Lung (tissue), 12 donors: ENCODE results near the gene XRCC6. TPM values are rescaled to one million over a fixed set of nuclear protein-coding genes. Genes with fewer than 3 reads are reported as not detected.
A peak's percentile ranks its signal among the peaks of the same experiment; 100 is the strongest.

Source experiments
- ATAC-seq: fragments of 200-7000 bp; cut with Tn5 transposase; one replicate; pipeline ENCODE4 v1.9.1; 2020; ENCODE audit warnings: moderate number of reproducible peaks; ENCODE audit not compliant: insufficient read depth, low FRiP score
- DNase-seq, 3 donors: peaks; one replicate each; pipeline ENCODE4 v3.0.0-alpha.2; 2013 to 2017
- H3K27ac ChIP-seq, 2 donors: one replicate each; pipeline ENCODE4 v1.5.1; 2013; ENCODE audit warnings: mild to moderate bottlenecking in 2 of 2, moderate library complexity in 2 of 2, control low read depth in 1 of 2, inconsistent platforms in 1 of 2, low read depth in 1 of 2, low read length in 1 of 2
- H3K27me3 ChIP-seq, 3 donors: one replicate each; pipeline ENCODE4 v1.5.1; 2013; ENCODE audit warnings: low read length in 2 of 3; ENCODE audit not compliant: control insufficient read depth in 3 of 3, insufficient read depth in 3 of 3
- H3K36me3 ChIP-seq, 4 donors: one replicate each; pipeline ENCODE4 v1.5.1; 2013; ENCODE audit warnings: low read length in 4 of 4, mild to moderate bottlenecking in 1 of 4, moderate library complexity in 1 of 4; ENCODE audit not compliant: control insufficient read depth in 4 of 4, insufficient read depth in 4 of 4
- H3K4me1 ChIP-seq, 5 donors: one replicate each; pipeline ENCODE4 v1.5.1; 2013; ENCODE audit warnings: low read length in 5 of 5, mild to moderate bottlenecking in 2 of 5, moderate library complexity in 1 of 5; ENCODE audit not compliant: control insufficient read depth in 5 of 5, insufficient read depth in 5 of 5
- H3K4me3 ChIP-seq: one replicate; pipeline ENCODE4 v1.5.1; 2013; ENCODE audit warnings: mild to moderate bottlenecking, control low read depth, moderate library complexity
- H3K9ac ChIP-seq, 2 donors: one replicate each; pipeline ENCODE4 v1.5.1; 2013; ENCODE audit warnings: low read length in 2 of 2, control low read depth in 1 of 2; ENCODE audit not compliant: insufficient read depth in 1 of 2
- H3K9me3 ChIP-seq, 4 donors: one replicate each; pipeline ENCODE4 v1.5.1; 2013; ENCODE audit warnings: low read length in 3 of 4, mild to moderate bottlenecking in 1 of 4, moderate library complexity in 1 of 4; ENCODE audit not compliant: control insufficient read depth in 4 of 4, insufficient read depth in 3 of 4
- WGBS, 2 donors: extraction: QIAGEN DNeasy Blood & Tissue Kit; methylation state at CpG; one replicate each; pipeline ENCODE4 v1.1.7; 2013; 5-methylcytosine and 5-hydroxymethylcytosine counted together
- polyA plus RNA-seq, 2 donors: library from polyadenylated mRNA; stranded (reverse); fragments of 200-250 nt; gene quantifications; one replicate each; pipeline ENCODE4 v1.2.1, GENCODE V29; 2013
- total RNA-seq, 2 donors: library from RNA; depleted of rRNA in 1 of 2; stranded (reverse); fragments of >200 nt in 1 of 2; gene quantifications; one replicate each; pipeline ENCODE4 v1.2.1, GENCODE V29; 2014 to 2021
- TF ChIP-seq, protein P1 (sequence below): IDR thresholded peaks from 2 replicates; pipeline ENCODE4 v1.5.1; 2012; ENCODE audit warnings: mild to moderate bottlenecking; ENCODE audit errors: control extremely low read depth, extremely low read depth
- donor health status: control.
- donor health status: control.
- donor health status: Bipolar disorder and iron deficiency.
- donor health status: healthy.
- donor health status: DM: yes; HTN: yes; CAD: no.

Gene XRCC6
- total and polyA plus RNA-seq, 4 donors = 149 to 235 (median 194) TPM

DNA sequence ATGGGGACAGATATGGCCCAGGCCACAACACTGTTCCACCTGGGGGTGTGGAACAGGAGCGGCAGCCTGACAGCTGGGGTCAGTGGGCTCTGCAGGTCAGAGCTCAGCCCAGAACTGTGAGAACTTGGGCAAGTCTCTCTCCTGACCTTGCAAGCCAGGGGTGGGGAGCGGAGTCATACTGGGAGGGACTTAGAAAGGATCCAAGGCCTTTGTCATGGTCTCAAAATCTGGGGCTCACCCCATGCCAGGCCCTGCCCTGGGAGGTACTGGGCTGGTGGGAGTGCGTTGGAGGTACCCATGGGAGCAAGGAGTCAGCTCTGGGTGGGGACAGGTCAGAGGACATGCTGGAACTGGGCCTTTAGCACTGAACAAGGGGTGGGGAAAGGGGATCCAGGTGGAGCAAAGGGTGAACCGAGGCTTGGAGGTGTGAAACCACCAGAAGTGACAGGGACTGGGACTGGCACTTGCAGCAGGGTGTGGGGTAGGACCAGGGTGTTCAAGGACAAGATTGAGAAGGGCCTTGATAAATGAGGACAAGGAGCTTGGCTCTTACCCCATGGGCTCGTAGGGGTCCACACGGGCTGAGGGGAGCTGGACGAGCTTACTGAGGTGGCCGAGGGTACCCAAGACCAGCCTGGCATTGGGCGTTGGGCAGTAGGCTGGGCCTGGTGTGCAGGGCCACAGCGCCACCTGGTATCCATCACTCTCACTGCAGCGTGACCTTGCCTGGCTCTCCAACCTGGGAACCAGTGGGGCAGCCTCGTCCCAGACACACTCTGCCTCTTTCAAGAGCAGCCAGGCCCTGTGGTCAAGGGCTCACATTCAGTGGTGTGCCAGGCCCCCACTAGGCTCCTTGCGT lies 24.1 kb upstream of the XRCC6 start:
- Histone ChIP-seq H3K4me1 (peaks cover 0 to 7% (median 0%) of the 10 kb centered on the region in 5 donors), H3K36me3 (peaks cover 4 to 12% (median 7%) of the 10 kb centered on the region in 4 donors), H3K27ac (no peak overlapping the region), H3K9me3 (no peaks in the 10 kb centered on the region), H3K4me3 (no peak overlapping the region), H3K9ac (no peak overlapping the region), H3K27me3 (no peaks in the 10 kb centered on the region)
- peak; percentile 88 for ATAC-seq
- WGBS, 2 donors = 51 to 60% methylated on average over 13 of the region's 13 CpGs
- TF ChIP-seq, protein P1, sequence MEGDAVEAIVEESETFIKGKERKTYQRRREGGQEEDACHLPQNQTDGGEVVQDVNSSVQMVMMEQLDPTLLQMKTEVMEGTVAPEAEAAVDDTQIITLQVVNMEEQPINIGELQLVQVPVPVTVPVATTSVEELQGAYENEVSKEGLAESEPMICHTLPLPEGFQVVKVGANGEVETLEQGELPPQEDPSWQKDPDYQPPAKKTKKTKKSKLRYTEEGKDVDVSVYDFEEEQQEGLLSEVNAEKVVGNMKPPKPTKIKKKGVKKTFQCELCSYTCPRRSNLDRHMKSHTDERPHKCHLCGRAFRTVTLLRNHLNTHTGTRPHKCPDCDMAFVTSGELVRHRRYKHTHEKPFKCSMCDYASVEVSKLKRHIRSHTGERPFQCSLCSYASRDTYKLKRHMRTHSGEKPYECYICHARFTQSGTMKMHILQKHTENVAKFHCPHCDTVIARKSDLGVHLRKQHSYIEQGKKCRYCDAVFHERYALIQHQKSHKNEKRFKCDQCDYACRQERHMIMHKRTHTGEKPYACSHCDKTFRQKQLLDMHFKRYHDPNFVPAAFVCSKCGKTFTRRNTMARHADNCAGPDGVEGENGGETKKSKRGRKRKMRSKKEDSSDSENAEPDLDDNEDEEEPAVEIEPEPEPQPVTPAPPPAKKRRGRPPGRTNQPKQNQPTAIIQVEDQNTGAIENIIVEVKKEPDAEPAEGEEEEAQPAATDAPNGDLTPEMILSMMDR = peak; percentile 70
- DNase-seq = peak; percentile 59 to 71 (median 63)

GRCh38 chr22:41597635-41597953 lies 23.5 kb upstream of the XRCC6 start:
- ATAC-seq (no peak), DNase-seq (no peak)
- WGBS, 2 donors = 72 to 92% methylated on average over 2 of the region's 2 CpGs
- H3K27me3 ChIP-seq = no peaks in the 10 kb centered on the region
- TF ChIP-seq, protein P1 = no peak
- no peak overlapping the region for H3K9ac ChIP-seq
- H3K27ac ChIP-seq = no peak overlapping the region
- H3K9me3 ChIP-seq = no peaks in the 10 kb centered on the region
- peaks cover 5 to 16% (median 9%) of the 10 kb centered on the region in 4 donors for H3K36me3 ChIP-seq
- peaks cover 0 to 7% (median 0%) of the 10 kb centered on the region in 5 donors for H3K4me1 ChIP-seq
- H3K4me3 ChIP-seq = no peak overlapping the region

DNA sequence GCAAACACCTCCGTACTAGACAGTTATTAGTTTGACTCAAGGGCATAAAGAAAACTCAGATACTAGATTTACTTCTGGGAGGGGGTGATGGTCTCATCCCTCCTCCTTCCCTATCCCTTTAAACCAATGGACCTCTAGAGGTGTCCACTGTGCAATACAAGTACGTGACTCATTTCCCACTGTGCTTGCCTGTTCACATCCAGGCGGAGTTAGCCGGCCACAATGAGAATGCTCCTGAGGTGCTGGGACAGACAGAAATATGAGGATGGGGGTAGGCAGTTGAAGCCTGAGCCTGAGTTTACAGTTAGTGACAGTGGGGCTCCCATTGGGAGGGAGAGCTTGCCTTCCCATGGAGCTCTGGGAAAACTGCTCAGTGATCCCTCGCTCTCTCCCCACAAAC lies 23.0 kb upstream of the XRCC6 start:
- DNase-seq (no peak), ATAC-seq (no peak)
- Histone ChIP-seq H3K9me3 (no peaks in the 10 kb centered on the region), H3K27ac (no peak overlapping the region), H3K4me3 (no peak overlapping the region), H3K9ac (no peak overlapping the region), H3K36me3 (peaks cover 7 to 21% (median 11%) of the 10 kb centered on the region in 4 donors), H3K4me1 (peaks cover 0 to 7% (median 0%) of the 10 kb centered on the region in 5 donors), H3K27me3 (no peaks in the 10 kb centered on the region)
- 86 to 93% methylated on average over 5 of the region's 5 CpGs for WGBS, 2 donors
- TF ChIP-seq, protein P1 = no peak
